GM23338 (cell line): Measurements from ENCODE around the gene FMN2.

Source experiments
- CREB1 ChIP-seq: fragments of 250-450 bp; sonication (Bioruptor Pico); IDR thresholded peaks from 2 replicates; pipeline ENCODE4 v1.5.0; 2020; ENCODE audit warnings: low read depth, mild to moderate bottlenecking, moderate library complexity
- CTCF ChIP-seq, 2 experiments: fragments of 200-600 bp in 1 of 2; sonication (generic) in 1 of 2; conservative IDR thresholded peaks; 2 replicates each; pipeline versions ENCODE4 v1.5.1 to v1.6.1; 2016 to 2017; ENCODE audit warnings: antibody characterized with exemption in 2 of 2, low read depth in 2 of 2, mild to moderate bottlenecking in 2 of 2, moderate library complexity in 1 of 2
- EZH2 ChIP-seq: fragments of 200-600 bp; sonication (generic); IDR thresholded peaks from one replicate; pipeline ENCODE4 v1.8.0; 2017; ENCODE audit warnings: antibody characterized with exemption, mild to moderate bottlenecking, low read depth; ENCODE audit not compliant: unreplicated experiment
- EZH2phosphoT487 ChIP-seq: fragments of 200-600 bp; sonication (generic); IDR thresholded peaks from one replicate; pipeline ENCODE4 v1.8.1; 2018; ENCODE audit warnings: antibody characterized with exemption; ENCODE audit not compliant: unreplicated experiment
- JUNB ChIP-seq: IDR thresholded peaks from one replicate; pipeline ENCODE4 v1.6.1; 2016; ENCODE audit warnings: antibody characterized with exemption; ENCODE audit not compliant: unreplicated experiment
- POLR2AphosphoS5 ChIP-seq: IDR thresholded peaks from 2 replicates; pipeline ENCODE4 v1.6.1; 2016; ENCODE audit warnings: antibody characterized with exemption, low read depth
- REST ChIP-seq: IDR thresholded peaks from one replicate; pipeline ENCODE4 v1.6.1; 2018; ENCODE audit warnings: antibody characterized with exemption; ENCODE audit not compliant: unreplicated experiment

DNA sequence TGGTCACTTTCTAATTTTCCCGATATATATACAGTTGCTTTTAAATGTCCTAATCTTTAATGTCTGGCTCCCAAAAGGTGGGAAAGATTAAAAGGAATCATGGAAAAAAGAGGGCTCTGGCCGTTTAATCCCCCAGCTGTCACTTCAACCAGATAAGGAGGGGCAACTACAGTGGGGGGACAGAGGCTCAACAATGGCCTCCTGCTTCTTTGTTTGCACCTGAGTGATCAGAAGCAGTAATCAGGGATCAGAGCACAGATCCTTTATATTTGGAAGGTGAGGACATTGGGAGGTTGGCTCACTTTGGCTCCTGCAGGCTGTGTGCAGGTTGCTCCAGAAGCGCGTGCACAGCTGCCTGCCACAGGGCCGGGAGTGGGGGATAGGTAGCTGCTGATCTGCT lies 212.8 kb downstream of the FMN2 start:
- TF ChIP-seq CTCF (conservative IDR thresholded peaks at IDR 0.05; ENCODE audit: low read depth in 2 of 2) (no peak), EZH2 (no peak), POLR2AphosphoS5 (no peak), EZH2phosphoT487 (no peak), JUNB (no peak), CREB1 (CRISPR knock-in tag) (no peak), REST (no peak)
